GM13976 (cell line): ENCODE measurements around the gene DHX32.

Experiments used
- DNase-seq: peaks from one replicate; pipeline ENCODE4 v3.0.0; 2012; ENCODE audit warnings: low spot score
- in situ Hi-C: fragments of 300-500 bp; cut with MboI; formaldehyde crosslinking; loops from one replicate; pipeline ENCODE4 v1.12.0; 2022; ENCODE audit warnings: low sequenced_read_pairs, mixed read lengths, inconsistent platforms; ENCODE audit not compliant: unreplicated experiment
- TF ChIP-seq, protein P1 (sequence below): IDR thresholded peaks from 2 replicates; pipeline ENCODE4 v1.5.1; 2012; ENCODE audit warnings: borderline replicate concordance, mild to moderate bottlenecking; ENCODE audit not compliant: insufficient read depth; ENCODE audit errors: extremely low read depth, missing control alignments, control extremely low read depth

Gene DHX32

DNA sequence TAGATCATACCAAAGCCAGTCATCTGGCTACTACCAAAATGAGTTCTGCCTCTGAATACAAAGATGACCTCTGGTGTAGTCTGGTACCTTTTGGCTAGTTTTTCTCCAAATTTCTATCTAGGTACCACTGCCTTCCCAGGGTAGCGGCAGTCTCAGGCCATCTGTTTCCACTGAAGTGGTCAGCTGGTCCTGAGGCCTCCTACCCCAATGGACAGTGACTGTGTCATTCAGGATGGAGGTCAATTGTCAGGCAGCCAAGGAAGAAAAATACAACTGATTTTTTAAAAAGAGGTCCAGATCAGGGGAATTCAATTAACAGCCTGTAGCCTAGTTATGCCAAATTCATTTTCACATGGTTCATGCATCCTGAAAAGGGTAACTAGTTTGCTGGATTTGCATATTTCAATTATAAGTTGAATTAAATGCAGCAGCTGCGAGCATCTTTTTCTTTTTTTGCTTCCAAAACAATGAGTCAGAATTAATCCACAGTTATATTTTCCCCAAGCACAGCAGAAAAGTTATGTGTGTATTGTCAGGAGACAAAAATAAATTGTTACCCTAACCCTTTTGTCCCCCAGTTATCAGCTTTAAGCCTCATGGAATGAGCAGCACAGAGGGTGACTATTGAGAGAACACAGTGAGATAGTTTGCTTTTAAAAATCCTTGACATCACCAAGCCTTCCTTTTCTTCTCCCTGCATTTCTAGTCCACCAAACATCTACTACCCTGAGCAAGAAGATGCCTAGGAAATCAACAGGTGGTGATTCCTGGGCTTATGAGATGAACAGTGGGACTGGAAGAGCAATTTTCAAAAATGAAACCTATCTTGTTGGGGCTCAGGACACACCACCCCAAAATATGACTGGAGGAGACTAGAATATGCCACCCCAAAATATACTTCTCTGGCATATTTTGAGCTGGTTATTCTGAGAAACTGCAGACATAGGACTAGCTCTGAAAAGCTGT lies 30.0 kb downstream of the DHX32 start:
- TF ChIP-seq, protein P1, sequence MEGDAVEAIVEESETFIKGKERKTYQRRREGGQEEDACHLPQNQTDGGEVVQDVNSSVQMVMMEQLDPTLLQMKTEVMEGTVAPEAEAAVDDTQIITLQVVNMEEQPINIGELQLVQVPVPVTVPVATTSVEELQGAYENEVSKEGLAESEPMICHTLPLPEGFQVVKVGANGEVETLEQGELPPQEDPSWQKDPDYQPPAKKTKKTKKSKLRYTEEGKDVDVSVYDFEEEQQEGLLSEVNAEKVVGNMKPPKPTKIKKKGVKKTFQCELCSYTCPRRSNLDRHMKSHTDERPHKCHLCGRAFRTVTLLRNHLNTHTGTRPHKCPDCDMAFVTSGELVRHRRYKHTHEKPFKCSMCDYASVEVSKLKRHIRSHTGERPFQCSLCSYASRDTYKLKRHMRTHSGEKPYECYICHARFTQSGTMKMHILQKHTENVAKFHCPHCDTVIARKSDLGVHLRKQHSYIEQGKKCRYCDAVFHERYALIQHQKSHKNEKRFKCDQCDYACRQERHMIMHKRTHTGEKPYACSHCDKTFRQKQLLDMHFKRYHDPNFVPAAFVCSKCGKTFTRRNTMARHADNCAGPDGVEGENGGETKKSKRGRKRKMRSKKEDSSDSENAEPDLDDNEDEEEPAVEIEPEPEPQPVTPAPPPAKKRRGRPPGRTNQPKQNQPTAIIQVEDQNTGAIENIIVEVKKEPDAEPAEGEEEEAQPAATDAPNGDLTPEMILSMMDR, result no peak
- no peak for DNase-seq
- in situ Hi-C loops, result no loop called here

DNA sequence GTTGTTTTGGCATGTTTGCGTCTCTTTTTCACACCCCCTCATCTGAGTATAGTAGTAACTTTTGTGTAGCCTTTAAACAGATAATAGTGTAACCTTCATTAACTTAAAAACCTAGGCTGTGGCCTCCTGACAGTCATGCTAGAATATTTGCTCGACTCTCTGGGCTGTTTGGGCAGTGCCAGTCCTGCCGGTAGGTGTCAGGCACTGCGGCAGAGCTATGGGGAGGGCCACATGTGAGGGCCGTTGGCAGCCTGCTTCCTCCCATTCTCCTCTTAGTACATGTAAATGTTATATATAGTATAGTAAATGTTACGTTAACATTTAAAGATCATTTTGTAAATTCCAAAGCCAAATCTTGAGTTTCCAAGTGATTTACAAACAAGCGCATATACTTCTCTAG lies 31.6 kb downstream of the DHX32 start:
- TF ChIP-seq, protein P1, result no peak
- in situ Hi-C loops, result no loop called here
- no peak for DNase-seq

DNA sequence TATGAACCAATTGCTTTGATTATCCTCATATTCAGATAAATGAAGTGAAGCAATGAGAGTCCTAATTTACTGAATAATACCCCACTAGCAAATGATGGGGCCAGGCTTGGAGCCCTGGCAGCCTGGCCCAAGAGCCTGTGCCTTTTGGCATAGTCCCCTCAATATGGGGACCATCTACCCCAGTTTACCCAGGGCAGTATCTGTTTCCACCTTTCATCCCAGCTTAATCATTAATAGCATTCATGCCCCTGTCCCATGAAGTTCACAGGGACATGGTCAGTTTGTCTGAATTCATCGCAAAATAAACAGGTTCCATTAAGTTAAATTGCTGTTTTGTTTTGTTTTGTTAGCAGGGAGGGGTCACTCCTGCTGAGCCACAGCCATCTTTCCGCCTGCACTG lies 32.2 kb downstream of the DHX32 start:
- TF ChIP-seq, protein P1, result no peak
- DNase-seq, result no peak
- in situ Hi-C loops, result no loop called here

DNA sequence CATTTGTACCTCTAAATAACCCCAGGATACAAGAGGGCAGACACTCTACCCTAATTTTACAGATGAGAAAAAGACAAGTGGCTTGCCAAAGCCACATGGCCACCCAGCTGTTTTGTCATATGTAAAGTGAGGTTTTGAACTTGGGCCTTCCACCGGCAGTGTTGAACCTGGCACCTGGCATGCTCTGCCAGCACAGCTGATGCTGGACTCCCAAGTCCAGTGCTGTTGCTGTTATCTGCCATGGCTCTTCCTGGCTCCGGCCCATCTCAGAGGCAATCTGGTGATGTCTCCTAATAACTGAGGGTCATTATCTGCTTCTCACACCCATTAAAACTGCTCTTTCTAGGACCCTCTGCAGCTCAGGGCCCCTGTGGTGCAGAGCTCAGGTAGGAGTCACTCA lies 32.7 kb downstream of the DHX32 start:
- no peak for DNase-seq
- in situ Hi-C loops, result no loop called here
- TF ChIP-seq, protein P1, result no peak

DNA sequence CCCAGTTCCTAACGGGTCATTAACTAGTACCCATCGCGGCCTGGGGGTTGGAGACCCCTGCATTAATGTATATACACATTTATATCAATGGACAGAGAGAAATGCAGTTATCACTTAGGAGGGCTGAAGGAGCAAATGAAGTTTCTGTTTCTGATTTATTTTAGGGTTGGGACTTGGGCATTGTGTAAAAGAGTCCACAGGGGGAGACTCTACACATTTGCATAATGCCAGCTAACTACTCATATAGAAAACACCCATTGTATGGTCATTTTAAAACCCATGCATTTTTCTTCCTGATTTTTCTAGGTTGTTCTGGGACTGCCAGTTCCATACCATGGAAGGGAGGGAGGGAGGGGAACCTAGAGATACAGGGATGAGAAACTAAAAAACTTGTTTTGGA lies 34.2 kb downstream of the DHX32 start:
- TF ChIP-seq, protein P1, result no peak
- in situ Hi-C loops, result no loop called here
- DNase-seq, result no peak

DNA sequence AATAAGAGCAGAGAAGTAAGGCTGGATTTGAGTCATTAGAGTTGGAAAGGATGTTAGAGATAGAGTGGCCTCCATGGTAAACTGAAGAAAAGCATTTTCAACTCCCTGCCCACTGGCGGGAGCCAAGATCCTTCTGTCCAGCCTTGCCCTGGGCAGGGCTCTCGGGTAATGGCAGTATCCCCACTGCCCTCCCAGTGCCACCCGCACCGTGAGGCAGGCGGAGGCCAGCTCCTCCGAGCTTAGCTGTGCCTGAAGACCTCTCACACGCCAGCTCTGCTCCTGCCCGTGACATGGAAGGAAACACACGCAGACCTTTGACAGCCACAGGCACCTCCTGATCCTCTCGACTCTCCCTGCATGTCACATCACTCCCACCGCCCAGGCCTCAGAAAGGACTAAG lies 35.5 kb downstream of the DHX32 start:
- in situ Hi-C loops, result no loop called here
- TF ChIP-seq, protein P1, result no peak
- no peak for DNase-seq
